Stimulated activated CD8-positive, alpha-beta memory T cell treated with anti-CD3 and anti-CD28 coated beads, Interleukin-2, amount 100 ng/mL, for 48 hours (primary cell): ENCODE measurements around the gene CYP46A1.
A peak's percentile ranks its signal among the peaks of the same experiment; 100 is the strongest.

Source experiments
- DNase-seq, 2 donors: peaks; one replicate each; pipeline ENCODE4 v3.0.0-alpha.2; 2020; ENCODE audit warnings: low read depth in 2 of 2

Gene CYP46A1

DNA sequence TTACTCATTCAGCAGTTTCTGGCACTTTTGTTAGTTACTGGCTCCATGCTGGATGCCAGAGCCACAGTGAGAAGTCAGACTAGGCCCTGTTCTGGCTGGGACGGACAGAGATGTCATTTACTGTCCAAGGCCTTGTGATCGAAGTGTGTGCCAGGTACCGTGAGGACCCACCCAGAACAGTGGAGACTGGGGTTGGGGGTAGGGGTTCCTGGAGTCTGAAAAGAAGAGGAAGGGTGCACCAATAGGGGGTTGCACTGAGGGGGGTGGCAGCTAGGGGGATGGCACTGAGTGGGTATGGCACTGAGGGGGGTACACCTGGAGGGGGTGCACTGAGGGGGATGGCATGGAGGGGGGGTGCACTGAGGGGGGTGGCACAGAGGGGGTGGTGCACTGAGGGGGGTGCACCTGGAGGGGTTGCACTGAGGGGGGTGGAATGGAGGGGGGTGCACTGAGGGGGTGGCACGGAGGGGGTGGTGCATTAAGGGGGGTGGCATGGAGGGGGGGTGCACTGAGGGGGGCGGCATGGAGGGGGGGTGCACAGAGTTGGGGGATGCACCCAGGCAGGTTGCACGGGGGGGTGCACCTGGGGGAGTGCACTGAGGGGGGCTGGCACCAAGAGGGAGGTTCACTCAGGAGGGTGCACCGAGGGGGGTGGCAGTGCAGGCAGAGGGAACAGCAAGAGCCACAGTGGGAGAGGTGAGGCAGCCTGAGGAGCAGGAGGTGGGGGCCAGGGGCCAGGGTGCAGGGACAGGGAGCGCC lies 10.6 kb upstream of the CYP46A1 start:
- DNase-seq: no peak

- DNase-seq: no peak
Observed at GRCh38 chr14:99674064-99674650, 9.9 kb upstream of the CYP46A1 start.

- DNase-seq: no peak
Observed at GRCh38 chr14:99674776-99675381, 9.2 kb upstream of the CYP46A1 start.

- no peak for DNase-seq
Observed at GRCh38 chr14:99675382-99675835, 8.7 kb upstream of the CYP46A1 start.

DNA sequence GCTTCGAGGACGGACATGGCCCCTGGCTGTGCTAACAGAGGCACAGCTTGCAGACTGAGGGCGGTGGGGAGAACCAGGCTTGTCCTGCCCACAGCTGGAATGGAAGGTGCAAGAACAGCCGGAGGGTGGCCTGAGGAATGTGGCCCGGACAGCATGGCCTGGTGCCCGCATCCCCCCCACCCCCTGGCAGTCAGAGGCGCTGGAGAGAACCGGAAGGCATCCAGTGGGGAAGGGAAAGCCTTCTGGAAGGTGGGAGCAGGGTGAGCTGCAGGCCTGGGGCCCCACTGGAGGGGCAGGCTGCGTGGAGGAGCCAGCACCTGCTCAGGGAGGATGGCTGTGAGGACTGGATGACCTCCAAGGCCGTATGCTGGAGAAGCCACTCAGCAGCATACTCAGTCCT lies 8.1 kb upstream of the CYP46A1 start:
- DNase-seq: no peak

GRCh38 chr14:99676657-99677056 lies 7.4 kb upstream of the CYP46A1 start:
- no peak for DNase-seq

- DNase-seq: no peak
Observed at GRCh38 chr14:99677231-99678140, 6.6 kb upstream of the CYP46A1 start.

DNA sequence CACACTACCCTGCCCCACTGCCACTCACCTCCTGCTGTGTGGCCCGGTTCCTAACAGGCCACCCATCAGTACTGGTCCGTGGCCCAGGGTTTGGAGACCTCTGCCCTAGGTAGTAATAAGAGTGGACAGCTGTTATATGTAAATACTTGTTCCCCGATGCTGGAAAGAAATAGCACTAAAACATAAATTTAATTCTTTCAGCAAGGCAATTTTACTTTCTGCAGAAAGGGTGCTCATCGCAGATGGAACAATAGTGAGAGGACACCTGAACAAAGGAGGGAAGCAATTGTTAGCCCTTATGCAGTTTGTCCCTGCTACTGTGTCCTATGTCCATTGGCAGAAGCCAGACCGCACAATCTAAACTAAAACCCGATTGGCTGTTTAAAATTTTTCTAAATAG lies 5.9 kb upstream of the CYP46A1 start:
- no peak for DNase-seq

GRCh38 chr14:99679111-99679510 lies 5.0 kb upstream of the CYP46A1 start:
- no peak for DNase-seq

DNA sequence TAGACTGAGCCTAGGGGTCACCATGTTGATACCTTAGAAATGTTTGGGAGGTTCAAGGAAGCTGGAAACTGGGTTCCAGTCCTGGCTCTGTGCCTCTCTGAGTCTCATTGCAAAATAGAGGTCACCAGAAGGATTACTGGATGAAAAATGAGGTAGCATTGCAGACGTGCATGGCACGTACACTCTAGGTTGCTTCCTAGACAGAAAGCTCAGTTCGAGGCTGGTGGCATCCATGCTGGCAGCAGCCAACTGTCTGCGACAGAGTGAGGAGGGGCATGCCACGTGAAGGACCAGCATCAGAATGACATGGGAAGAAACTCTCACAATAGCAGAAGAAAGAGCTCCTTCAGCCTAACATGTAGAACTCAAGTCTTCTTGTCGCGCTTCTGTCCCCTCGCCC lies 4.6 kb upstream of the CYP46A1 start:
- no peak for DNase-seq

DNA sequence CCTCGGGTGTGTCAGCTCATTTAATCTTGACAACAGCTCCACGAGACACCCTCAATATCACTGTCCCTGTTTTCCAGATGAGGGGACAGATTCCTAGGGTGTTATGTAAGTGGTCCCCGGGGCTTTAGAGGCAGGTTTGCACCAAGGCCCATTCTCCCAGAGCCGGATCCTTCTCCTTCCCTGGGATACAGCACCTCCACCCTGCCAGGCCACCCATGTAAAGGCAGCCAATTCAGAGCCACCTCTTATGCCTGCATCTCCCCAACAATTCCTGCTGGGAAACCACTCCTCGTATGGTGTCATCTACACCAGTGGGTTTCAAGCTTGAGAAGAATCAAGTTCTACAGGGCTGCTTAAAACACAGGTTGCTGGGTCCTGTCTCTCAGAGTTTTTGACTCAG lies 4.1 kb upstream of the CYP46A1 start:
- DNase-seq: no peak

DNA sequence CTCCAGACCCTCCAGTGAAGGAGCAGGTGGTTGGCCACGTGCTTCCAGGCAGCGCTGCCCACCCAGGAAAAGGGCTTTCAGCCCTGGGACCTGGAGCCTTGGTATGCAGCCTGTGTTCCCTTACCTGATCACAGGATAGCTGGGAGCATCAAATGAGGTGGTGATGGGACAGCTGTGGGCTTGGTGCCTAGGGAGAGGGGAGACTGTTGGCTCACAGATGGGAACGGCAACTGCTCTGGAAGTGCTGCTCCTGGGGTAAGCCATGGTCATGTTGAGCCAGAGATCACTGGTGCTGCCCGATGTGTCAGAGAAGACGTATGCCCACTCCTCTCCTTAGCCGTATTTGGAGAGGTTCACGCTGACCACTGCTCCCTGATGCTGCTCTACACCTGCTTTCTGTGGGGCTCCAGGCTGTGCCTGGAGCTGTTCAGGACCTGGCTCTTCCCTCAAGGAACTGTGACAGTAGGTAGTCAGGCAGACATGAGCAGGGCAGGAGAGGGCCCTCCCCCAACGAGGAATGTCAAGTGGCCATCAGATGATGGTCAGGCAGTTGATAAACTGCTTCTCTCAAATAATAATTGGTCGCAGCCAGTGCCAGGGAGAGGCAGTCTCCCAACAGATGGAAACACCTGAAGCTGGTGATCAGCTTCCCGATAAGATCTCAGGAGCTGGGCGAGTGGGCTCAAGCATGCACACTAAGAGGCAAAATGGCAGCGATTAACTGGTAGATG lies 2.8 kb upstream of the CYP46A1 start:
- DNase-seq: no peak

GRCh38 chr14:99681832-99682148 lies 2.3 kb upstream of the CYP46A1 start:
- no peak for DNase-seq

GRCh38 chr14:99682809-99683618 lies 1.1 kb upstream of the CYP46A1 start:
- peak; percentile 76 to 79 for DNase-seq

GRCh38 chr14:99684410-99684934 lies 374 bp downstream of the CYP46A1 start:
- DNase-seq: no peak

- no peak for DNase-seq
Observed at GRCh38 chr14:99685151-99685591, 1.1 kb downstream of the CYP46A1 start.

- no peak for DNase-seq
Observed at GRCh38 chr14:99685596-99685995, 1.5 kb downstream of the CYP46A1 start.

DNA sequence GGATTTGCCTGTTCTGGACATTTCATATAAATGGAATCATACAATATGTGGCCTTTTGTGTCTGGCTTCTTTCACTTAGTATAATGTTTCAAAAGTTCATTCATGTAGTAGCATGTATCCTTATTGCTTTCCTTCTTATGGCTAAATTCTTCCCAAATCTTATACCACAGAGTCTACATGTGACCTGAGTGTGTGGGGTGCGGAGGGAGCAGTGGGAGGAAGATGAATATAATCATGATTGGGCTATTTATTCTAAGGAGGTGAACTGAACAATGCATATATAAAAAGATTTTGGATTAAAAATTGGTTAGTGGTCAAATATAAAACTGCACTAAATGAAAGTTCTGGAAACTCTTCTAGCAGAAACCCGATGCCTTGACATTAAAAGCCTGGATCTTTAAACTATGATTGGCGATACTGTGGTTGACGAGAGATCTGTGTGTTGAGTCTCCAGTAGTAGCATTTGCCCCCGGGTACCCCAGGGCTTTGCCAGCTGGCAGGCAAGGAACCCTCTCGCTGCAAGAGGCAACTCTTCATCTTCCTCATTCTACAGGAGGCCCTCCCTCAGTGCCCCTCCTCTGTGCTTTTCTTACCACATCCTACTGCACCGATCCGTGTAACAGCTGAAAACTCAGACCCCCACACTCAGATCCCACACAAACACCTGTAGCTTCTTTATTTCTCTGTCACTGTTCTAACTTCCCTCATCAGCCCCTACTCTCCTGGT lies 2.6 kb downstream of the CYP46A1 start:
- no peak for DNase-seq
